HEK293 (cell line): ENCODE results near the gene LGALS16.

ENCODE experiments used
- ELK4 ChIP-seq: IDR thresholded peaks from 2 replicates; pipeline ENCODE4 v1.6.1; 2011; ENCODE audit warnings: mild to moderate bottlenecking, low read depth, low read length, borderline replicate concordance
- GFI1B ChIP-seq: fragments of 450-650 bp; formaldehyde crosslinking; IDR thresholded peaks from 2 replicates; pipeline ENCODE4 v1.5.1; 2016; ENCODE audit warnings: missing biosample characterization, missing genetic modification characterization
- HOXC10 ChIP-seq: sonication (generic); formaldehyde crosslinking; IDR thresholded peaks from 2 replicates; pipeline ENCODE4 v1.8.1; 2023; ENCODE audit warnings: mild to moderate bottlenecking, missing genetic modification reagents
- INSM2 ChIP-seq: fragments of 450-650 bp; formaldehyde crosslinking; IDR thresholded peaks from 2 replicates; pipeline ENCODE4 v1.5.1; 2016; ENCODE audit warnings: missing biosample characterization, missing genetic modification characterization
- KLF9 ChIP-seq: fragments of 450-650 bp; formaldehyde crosslinking; IDR thresholded peaks from 2 replicates; pipeline ENCODE4 v1.5.1; 2016; ENCODE audit warnings: missing biosample characterization, missing genetic modification characterization, low read depth
- PBX3 ChIP-seq: sonication (generic); formaldehyde crosslinking; IDR thresholded peaks from 2 replicates; pipeline ENCODE4 v1.8.1; 2022; ENCODE audit warnings: mild to moderate bottlenecking, moderate library complexity, missing genetic modification reagents
- SALL2 ChIP-seq: fragments of 450-650 bp; formaldehyde crosslinking; IDR thresholded peaks from 2 replicates; pipeline ENCODE4 v1.5.0; 2017; ENCODE audit warnings: missing biosample characterization, mild to moderate bottlenecking, missing genetic modification characterization, borderline replicate concordance
- SETDB1 ChIP-seq: IDR thresholded peaks from one replicate; pipeline ENCODE4 v1.6.1; 2017; ENCODE audit warnings: mild to moderate bottlenecking, low read length, moderate library complexity, mixed read lengths; ENCODE audit not compliant: insufficient read length
- SP2 ChIP-seq: fragments of 450-650 bp; formaldehyde crosslinking; IDR thresholded peaks from 2 replicates; pipeline ENCODE4 v1.5.1; 2016; ENCODE audit warnings: missing biosample characterization, missing genetic modification characterization
- SP3 ChIP-seq: fragments of 450-650 bp; formaldehyde crosslinking; IDR thresholded peaks from 2 replicates; pipeline ENCODE4 v1.5.1; 2016; ENCODE audit warnings: missing biosample characterization, missing genetic modification characterization
- YY1 ChIP-seq: fragments of 450-650 bp; formaldehyde crosslinking; IDR thresholded peaks from 2 replicates; pipeline ENCODE4 v1.5.1; 2018; ENCODE audit warnings: missing biosample characterization, missing genetic modification characterization
- ZBTB11 ChIP-seq: fragments of 450-650 bp; formaldehyde crosslinking; conservative IDR thresholded peaks from 2 replicates; pipeline ENCODE4 v1.5.1; 2016; ENCODE audit warnings: low read depth, missing biosample characterization, missing genetic modification characterization
- ZBTB17 ChIP-seq: fragments of 450-650 bp; formaldehyde crosslinking; IDR thresholded peaks from 2 replicates; pipeline ENCODE4 v1.5.1; 2016; ENCODE audit warnings: missing biosample characterization, missing genetic modification characterization
- ZFP37 ChIP-seq: fragments of 450-650 bp; formaldehyde crosslinking; IDR thresholded peaks from 2 replicates; pipeline ENCODE4 v1.5.1; 2016; ENCODE audit warnings: missing biosample characterization, missing genetic modification characterization
- ZFP41 ChIP-seq: fragments of 450-650 bp; formaldehyde crosslinking; IDR thresholded peaks from 2 replicates; pipeline ENCODE4 v1.5.1; 2016; ENCODE audit warnings: missing biosample characterization, missing genetic modification characterization, borderline replicate concordance
- ZNF10 ChIP-seq: fragments of 450-650 bp; formaldehyde crosslinking; IDR thresholded peaks from 2 replicates; pipeline ENCODE4 v1.5.1; 2017; ENCODE audit warnings: missing biosample characterization, missing genetic modification characterization
- ZNF132 ChIP-seq: fragments of 450-650 bp; formaldehyde crosslinking; IDR thresholded peaks from 2 replicates; pipeline ENCODE4 v1.5.1; 2017; ENCODE audit warnings: missing biosample characterization, missing genetic modification characterization, borderline replicate concordance
- ZNF138 ChIP-seq: fragments of 450-650 bp; formaldehyde crosslinking; IDR thresholded peaks from 2 replicates; pipeline ENCODE4 v1.5.1; 2016; ENCODE audit warnings: missing biosample characterization, missing genetic modification characterization, borderline replicate concordance
- ZNF146 ChIP-seq: fragments of 450-650 bp; formaldehyde crosslinking; IDR thresholded peaks from 2 replicates; pipeline ENCODE4 v1.5.1; 2016; ENCODE audit warnings: missing biosample characterization, missing genetic modification characterization
- ZNF175 ChIP-seq: fragments of 450-650 bp; formaldehyde crosslinking; IDR thresholded peaks from 2 replicates; pipeline ENCODE4 v1.5.1; 2016; ENCODE audit warnings: missing biosample characterization, missing genetic modification characterization
- ZNF19 ChIP-seq: fragments of 450-650 bp; formaldehyde crosslinking; IDR thresholded peaks from 2 replicates; pipeline ENCODE4; 2016; ENCODE audit warnings: missing biosample characterization, missing genetic modification characterization, low read depth
- ZNF202 ChIP-seq: fragments of 450-650 bp; formaldehyde crosslinking; IDR thresholded peaks from 2 replicates; pipeline ENCODE4 v1.5.1; 2016; ENCODE audit warnings: missing biosample characterization, missing genetic modification characterization, borderline replicate concordance
- ZNF354C ChIP-seq: fragments of 450-650 bp; formaldehyde crosslinking; IDR thresholded peaks from 2 replicates; pipeline ENCODE4 v1.5.1; 2016; ENCODE audit warnings: missing biosample characterization, missing genetic modification characterization, low read depth, borderline replicate concordance
- ZNF571 ChIP-seq: fragments of 450-650 bp; formaldehyde crosslinking; IDR thresholded peaks from 2 replicates; pipeline ENCODE4 v1.5.0; 2017; ENCODE audit warnings: missing biosample characterization, missing genetic modification characterization
- ZNF645 ChIP-seq: fragments of 450-650 bp; formaldehyde crosslinking; IDR thresholded peaks from 2 replicates; pipeline ENCODE4; 2016; ENCODE audit warnings: missing biosample characterization, missing genetic modification characterization
- ZNF76 ChIP-seq: fragments of 450-650 bp; formaldehyde crosslinking; IDR thresholded peaks from 2 replicates; pipeline ENCODE4; 2016; ENCODE audit warnings: low read depth, missing biosample characterization, missing genetic modification characterization, borderline replicate concordance
- ZNF785 ChIP-seq: fragments of 450-650 bp; formaldehyde crosslinking; IDR thresholded peaks from 2 replicates; pipeline ENCODE4 v1.5.1; 2016; ENCODE audit warnings: missing biosample characterization, missing genetic modification characterization
- ZNF791 ChIP-seq: fragments of 450-650 bp; formaldehyde crosslinking; IDR thresholded peaks from 2 replicates; pipeline ENCODE4 v1.5.1; 2016; ENCODE audit warnings: missing biosample characterization, missing genetic modification characterization
- ZNF792 ChIP-seq: fragments of 450-650 bp; formaldehyde crosslinking; IDR thresholded peaks from 2 replicates; pipeline ENCODE4 v1.5.1; 2016; ENCODE audit warnings: missing biosample characterization, missing genetic modification characterization
- ZSCAN18 ChIP-seq: fragments of 450-650 bp; formaldehyde crosslinking; IDR thresholded peaks from 2 replicates; pipeline ENCODE4 v1.5.1; 2016; ENCODE audit warnings: missing biosample characterization, missing genetic modification characterization
- ZSCAN4 ChIP-seq: fragments of 450-650 bp; formaldehyde crosslinking; IDR thresholded peaks from 2 replicates; pipeline ENCODE4 v1.5.1; 2017; ENCODE audit warnings: missing biosample characterization, missing genetic modification characterization

Gene LGALS16

GRCh38 chr19:39631178-39631577 lies 24.5 kb upstream of the LGALS16 start (continued):
- TF ChIP-seq ZSCAN4 (tag by site-specific recombination), result peak; percentile 26; the same call in 1 of the 2 replicates
- no peak for TF ChIP-seq SP3
- TF ChIP-seq PBX3 (CRISPR knock-in tag), result no peak
- TF ChIP-seq ZNF792 (tag by site-specific recombination), result no peak
- no peak for TF ChIP-seq GFI1B (tag by site-specific recombination)
- peak; percentile 65 for TF ChIP-seq ZBTB17
- TF ChIP-seq ZNF202 (tag by site-specific recombination), result no peak
- no peak for TF ChIP-seq SALL2 (tag by site-specific recombination)
- no peak for TF ChIP-seq INSM2
- no peak for TF ChIP-seq ZNF146
- TF ChIP-seq ZNF354C (tag by site-specific recombination), result no peak
- no peak for TF ChIP-seq ZFP41 (tag by site-specific recombination)
- TF ChIP-seq ZNF19, result no peak
- TF ChIP-seq ZNF175, result no peak
- no peak for TF ChIP-seq KLF9 (tag by site-specific recombination)
- no peak for TF ChIP-seq ZNF571 (tag by site-specific recombination)
- TF ChIP-seq ZSCAN18, result 0 out of 2 replicates have a peak, but pooled peaks have one; percentile 45
- no peak for TF ChIP-seq SP2
- TF ChIP-seq ZNF785 (tag by site-specific recombination), result peak; percentile 87; the same call in 1 of the 2 replicates
- no peak for TF ChIP-seq ZFP37
- TF ChIP-seq ZNF132 (tag by site-specific recombination), result peak; percentile 73; the same call in 1 of the 2 replicates
- TF ChIP-seq YY1 (tag by site-specific recombination), result no peak
- no peak for TF ChIP-seq ELK4
- 0 out of 2 replicates have a peak, but pooled peaks have one; percentile 20 for TF ChIP-seq ZNF76
- no peak for TF ChIP-seq SETDB1
- no peak for TF ChIP-seq ZBTB11 (tag by site-specific recombination)
- no peak for TF ChIP-seq ZNF645 (tag by site-specific recombination)
- TF ChIP-seq ZNF791 (tag by site-specific recombination), result no peak
- TF ChIP-seq HOXC10 (CRISPR knock-in tag), result no peak
- no peak for TF ChIP-seq ZNF138 (tag by site-specific recombination)
- no peak for TF ChIP-seq ZNF10 (tag by site-specific recombination)
